HG02798 (cell line): Measurements from ENCODE around the gene COL3A1.

Source experiments
- ATAC-seq: cut with Tn5 transposase; IDR thresholded peaks from one replicate; pipeline ENCODE4 v1.9.1; 2021; ENCODE audit warnings: mild to moderate bottlenecking; ENCODE audit not compliant: unreplicated experiment, poor library complexity

COL3A1 gene

GRCh38 chr2:189060096-189060642 is 86.0 kb downstream of the COL3A1 start:
- no peak for ATAC-seq
